H1 (cell line): ENCODE measurements around the gene ARID5A. TPM values are rescaled to one million over a fixed set of nuclear protein-coding genes. Genes with fewer than 3 reads are reported as not detected.

Source experiments
- EP300 ChIP-seq, 2 experiments: IDR thresholded peaks; 1 replicate in 1 of 2; 2 replicates in 1 of 2; pipeline ENCODE4 v1.6.1; 2011 to 2012; ENCODE audit warnings: low read depth in 2 of 2, low read length in 2 of 2, mild to moderate bottlenecking in 2 of 2, borderline replicate concordance in 1 of 2, inconsistent platforms in 1 of 2, moderate library complexity in 1 of 2
- JUN ChIP-seq: IDR thresholded peaks from 2 replicates; pipeline ENCODE4 v1.6.1; 2011; ENCODE audit warnings: low read depth, mild to moderate bottlenecking, improper control_type of control experiment, low read length
- NANOG ChIP-seq: IDR thresholded peaks from 2 replicates; pipeline ENCODE4 v1.6.1; 2011; ENCODE audit warnings: low read length, low read depth, mild to moderate bottlenecking, inconsistent platforms; ENCODE audit not compliant: insufficient read depth, poor library complexity, severe bottlenecking
- RBBP5 ChIP-seq: IDR thresholded peaks from 2 replicates; pipeline ENCODE4 v1.7.1; 2012; ENCODE audit warnings: low read depth, mild to moderate bottlenecking, inconsistent platforms, low read length, moderate library complexity, borderline replicate concordance
- SIX5 ChIP-seq: IDR thresholded peaks from 2 replicates; pipeline ENCODE4 v1.6.1; 2011; ENCODE audit warnings: mild to moderate bottlenecking, low read depth, low read length
- USF2 ChIP-seq: IDR thresholded peaks from 2 replicates; pipeline ENCODE4 v1.6.1; 2011; ENCODE audit warnings: low read length, improper control_type of control experiment
- polyA plus RNA-seq, 7 experiments: library from polyadenylated mRNA; depleted of rRNA in 3 of 7; stranded (reverse) in 5 of 7; unstranded in 2 of 7; fragments of >200 nt in 5 of 7; fragments of 200-250 nt in 2 of 7; gene quantifications; 1 replicate in 5 of 7; 2 replicates in 1 of 7; 4 replicates in 1 of 7; pipeline versions ENCODE4 v1.2.1 to v1.2.3, GENCODE V29; 2011 to 2013; ENCODE audit warnings: missing spikeins in 2 of 7, mixed read lengths in 2 of 7
- total RNA-seq: library from RNA; stranded (reverse); fragmentation: NEBNext Ultra II Directional; extraction: Animal tissue kit (Norgen Biotek cat#: 25700); gene quantifications from 2 replicates; pipeline ENCODE4 v1.2.1, GENCODE V29; 2021
- TF ChIP-seq, protein P1 (sequence below): fragments of 300-600 bp; sonication (generic); IDR thresholded peaks from 2 replicates; pipeline ENCODE4 v1.7.1; 2012; ENCODE audit warnings: low read length, moderate library complexity, mild to moderate bottlenecking, inconsistent platforms; ENCODE audit not compliant: insufficient replicate concordance

Gene ARID5A
- total and polyA plus RNA-seq, 2 of the 8 experiments (the other 6 are each of a cell fraction or from before 2014, with no cell fraction given), result 3.3 to 5.3 TPM

DNA sequence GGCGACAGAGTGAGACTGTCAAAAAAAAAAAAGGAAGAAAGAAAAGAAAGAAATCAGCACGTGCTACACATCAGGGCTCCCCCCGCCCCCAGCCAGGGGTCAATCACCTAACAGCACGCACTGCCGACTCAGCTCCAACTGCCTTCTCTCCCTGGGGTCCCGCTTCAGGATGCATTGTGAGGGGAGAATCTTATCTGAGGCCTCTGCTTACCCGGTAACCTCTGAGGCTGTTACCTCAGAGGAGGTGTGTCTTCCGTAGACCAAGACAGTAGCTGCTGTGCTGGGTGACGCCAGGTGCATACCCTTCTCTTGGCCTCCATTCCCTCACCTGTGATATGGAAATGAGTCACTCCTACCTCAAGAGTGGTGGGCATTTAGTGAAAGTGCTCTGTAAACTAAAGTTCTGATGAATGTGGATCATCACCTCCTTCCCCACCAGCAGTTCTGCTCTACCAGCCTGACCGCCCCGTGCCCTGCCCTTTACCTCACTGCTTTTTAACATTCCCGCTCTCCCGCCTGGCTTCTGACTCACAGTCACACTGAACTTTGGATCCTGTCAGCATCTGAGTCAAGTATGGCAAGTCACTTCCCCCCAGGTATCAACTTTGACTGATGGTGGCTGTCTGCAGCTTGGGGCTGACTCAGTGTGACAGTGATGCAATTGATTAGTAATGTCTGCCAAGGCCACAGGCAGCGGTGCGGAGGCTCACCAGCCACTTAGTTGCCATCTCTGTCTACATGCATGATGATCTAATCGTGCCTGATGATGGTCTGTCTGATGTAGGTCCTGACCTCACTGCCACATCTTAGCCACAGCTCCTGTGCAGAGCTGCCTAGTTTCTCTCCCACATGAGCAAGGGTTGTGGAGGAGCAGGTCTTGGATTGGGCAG lies 20.1 kb downstream of the ARID5A start (continued):
- TF ChIP-seq EP300 (IDR thresholded peaks at IDR 0.05; ENCODE audit: borderline replicate concordance in 1 of 2, low read depth in 2 of 2, low read length in 2 of 2) (no peak), SIX5 (no peak), JUN (no peak), USF2 (no peak), NANOG (no peak), RBBP5 (no peak)
- TF ChIP-seq, protein P1, sequence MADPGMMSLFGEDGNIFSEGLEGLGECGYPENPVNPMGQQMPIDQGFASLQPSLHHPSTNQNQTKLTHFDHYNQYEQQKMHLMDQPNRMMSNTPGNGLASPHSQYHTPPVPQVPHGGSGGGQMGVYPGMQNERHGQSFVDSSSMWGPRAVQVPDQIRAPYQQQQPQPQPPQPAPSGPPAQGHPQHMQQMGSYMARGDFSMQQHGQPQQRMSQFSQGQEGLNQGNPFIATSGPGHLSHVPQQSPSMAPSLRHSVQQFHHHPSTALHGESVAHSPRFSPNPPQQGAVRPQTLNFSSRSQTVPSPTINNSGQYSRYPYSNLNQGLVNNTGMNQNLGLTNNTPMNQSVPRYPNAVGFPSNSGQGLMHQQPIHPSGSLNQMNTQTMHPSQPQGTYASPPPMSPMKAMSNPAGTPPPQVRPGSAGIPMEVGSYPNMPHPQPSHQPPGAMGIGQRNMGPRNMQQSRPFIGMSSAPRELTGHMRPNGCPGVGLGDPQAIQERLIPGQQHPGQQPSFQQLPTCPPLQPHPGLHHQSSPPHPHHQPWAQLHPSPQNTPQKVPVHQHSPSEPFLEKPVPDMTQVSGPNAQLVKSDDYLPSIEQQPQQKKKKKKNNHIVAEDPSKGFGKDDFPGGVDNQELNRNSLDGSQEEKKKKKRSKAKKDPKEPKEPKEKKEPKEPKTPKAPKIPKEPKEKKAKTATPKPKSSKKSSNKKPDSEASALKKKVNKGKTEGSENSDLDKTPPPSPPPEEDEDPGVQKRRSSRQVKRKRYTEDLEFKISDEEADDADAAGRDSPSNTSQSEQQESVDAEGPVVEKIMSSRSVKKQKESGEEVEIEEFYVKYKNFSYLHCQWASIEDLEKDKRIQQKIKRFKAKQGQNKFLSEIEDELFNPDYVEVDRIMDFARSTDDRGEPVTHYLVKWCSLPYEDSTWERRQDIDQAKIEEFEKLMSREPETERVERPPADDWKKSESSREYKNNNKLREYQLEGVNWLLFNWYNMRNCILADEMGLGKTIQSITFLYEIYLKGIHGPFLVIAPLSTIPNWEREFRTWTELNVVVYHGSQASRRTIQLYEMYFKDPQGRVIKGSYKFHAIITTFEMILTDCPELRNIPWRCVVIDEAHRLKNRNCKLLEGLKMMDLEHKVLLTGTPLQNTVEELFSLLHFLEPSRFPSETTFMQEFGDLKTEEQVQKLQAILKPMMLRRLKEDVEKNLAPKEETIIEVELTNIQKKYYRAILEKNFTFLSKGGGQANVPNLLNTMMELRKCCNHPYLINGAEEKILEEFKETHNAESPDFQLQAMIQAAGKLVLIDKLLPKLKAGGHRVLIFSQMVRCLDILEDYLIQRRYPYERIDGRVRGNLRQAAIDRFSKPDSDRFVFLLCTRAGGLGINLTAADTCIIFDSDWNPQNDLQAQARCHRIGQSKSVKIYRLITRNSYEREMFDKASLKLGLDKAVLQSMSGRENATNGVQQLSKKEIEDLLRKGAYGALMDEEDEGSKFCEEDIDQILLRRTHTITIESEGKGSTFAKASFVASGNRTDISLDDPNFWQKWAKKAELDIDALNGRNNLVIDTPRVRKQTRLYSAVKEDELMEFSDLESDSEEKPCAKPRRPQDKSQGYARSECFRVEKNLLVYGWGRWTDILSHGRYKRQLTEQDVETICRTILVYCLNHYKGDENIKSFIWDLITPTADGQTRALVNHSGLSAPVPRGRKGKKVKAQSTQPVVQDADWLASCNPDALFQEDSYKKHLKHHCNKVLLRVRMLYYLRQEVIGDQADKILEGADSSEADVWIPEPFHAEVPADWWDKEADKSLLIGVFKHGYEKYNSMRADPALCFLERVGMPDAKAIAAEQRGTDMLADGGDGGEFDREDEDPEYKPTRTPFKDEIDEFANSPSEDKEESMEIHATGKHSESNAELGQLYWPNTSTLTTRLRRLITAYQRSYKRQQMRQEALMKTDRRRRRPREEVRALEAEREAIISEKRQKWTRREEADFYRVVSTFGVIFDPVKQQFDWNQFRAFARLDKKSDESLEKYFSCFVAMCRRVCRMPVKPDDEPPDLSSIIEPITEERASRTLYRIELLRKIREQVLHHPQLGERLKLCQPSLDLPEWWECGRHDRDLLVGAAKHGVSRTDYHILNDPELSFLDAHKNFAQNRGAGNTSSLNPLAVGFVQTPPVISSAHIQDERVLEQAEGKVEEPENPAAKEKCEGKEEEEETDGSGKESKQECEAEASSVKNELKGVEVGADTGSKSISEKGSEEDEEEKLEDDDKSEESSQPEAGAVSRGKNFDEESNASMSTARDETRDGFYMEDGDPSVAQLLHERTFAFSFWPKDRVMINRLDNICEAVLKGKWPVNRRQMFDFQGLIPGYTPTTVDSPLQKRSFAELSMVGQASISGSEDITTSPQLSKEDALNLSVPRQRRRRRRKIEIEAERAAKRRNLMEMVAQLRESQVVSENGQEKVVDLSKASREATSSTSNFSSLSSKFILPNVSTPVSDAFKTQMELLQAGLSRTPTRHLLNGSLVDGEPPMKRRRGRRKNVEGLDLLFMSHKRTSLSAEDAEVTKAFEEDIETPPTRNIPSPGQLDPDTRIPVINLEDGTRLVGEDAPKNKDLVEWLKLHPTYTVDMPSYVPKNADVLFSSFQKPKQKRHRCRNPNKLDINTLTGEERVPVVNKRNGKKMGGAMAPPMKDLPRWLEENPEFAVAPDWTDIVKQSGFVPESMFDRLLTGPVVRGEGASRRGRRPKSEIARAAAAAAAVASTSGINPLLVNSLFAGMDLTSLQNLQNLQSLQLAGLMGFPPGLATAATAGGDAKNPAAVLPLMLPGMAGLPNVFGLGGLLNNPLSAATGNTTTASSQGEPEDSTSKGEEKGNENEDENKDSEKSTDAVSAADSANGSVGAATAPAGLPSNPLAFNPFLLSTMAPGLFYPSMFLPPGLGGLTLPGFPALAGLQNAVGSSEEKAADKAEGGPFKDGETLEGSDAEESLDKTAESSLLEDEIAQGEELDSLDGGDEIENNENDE, result no peak
